ENCODE data around the gene KIAA1217. TPM values are rescaled to one million over a fixed set of nuclear protein-coding genes. Genes with fewer than 3 reads are reported as not detected.

Gene KIAA1217
- total RNA-seq, 1 donor: 0.21 TPM

DNA sequence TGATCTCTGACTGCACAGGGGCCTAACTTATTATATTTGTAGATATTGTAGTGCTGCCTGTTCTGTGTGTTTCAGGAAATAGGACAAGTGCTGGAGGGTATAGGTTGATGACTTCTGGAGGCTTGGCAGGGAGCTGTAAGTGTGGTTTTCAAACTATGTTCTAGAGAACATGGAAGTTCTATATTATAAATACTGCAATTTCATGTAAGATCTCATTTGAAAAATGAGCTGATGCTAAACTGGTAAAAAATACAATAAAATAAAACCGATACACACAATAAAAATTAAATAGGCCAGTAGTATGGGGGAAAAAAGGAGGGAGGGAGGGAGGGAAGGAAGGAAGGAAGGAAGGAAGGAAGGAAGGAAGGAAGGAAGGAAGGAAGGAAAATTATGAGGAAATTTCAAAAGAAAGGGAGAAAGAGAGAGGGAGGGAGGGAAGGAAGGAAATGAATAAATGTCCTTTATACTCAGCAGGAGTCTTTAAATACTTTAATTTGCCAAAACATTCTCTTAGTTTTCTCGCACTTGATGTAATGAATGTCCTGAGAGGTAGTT lies 181.3 kb downstream of the KIAA1217 start:
- H3K9me3 ChIP-seq (ENCODE audit: low read depth, low read length): no peaks in the 10 kb centered on the region

GRCh38 chr10:24390746-24391145 lies 181.8 kb downstream of the KIAA1217 start:
- Histone ChIP-seq H3K9me3 (ENCODE audit: low read depth, low read length) (no peaks in the 10 kb centered on the region), H3K27me3 (ENCODE audit: insufficient read depth, low read length) (no peaks in the 10 kb centered on the region), H3K4me3 (ENCODE audit: low read length) (no peak overlapping the region), H3K4me1 (ENCODE audit: insufficient read depth, low read length) (no peaks in the 10 kb centered on the region)

More for the DNA sequence above, 181.3 kb downstream of the KIAA1217 start:
- H3K4me1 ChIP-seq (ENCODE audit: insufficient read depth, low read length): no peaks in the 10 kb centered on the region
- no peak overlapping the region for H3K4me3 ChIP-seq (ENCODE audit: low read length)
- H3K27me3 ChIP-seq (ENCODE audit: insufficient read depth, low read length): no peaks in the 10 kb centered on the region

DNA sequence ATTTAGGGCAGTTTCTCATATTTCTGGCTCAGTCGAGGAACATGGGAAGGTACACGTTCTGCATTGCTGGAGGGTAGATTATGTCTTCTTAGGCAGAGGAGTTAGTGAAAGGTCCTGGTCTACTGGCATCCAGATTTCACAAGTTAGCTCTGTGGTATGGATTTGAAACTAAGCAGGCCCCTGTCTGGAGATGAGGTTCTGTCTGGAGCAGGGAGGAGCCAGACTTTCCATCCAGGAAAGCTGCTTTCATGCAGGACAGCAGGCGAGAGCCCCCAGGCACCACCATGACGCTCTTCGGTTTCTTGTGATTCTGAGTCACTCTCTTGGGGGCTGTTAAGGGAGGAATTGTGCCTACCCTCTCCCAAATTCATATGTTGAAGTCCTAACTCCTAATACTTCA lies 184.3 kb downstream of the KIAA1217 start:
- Histone ChIP-seq H3K4me3 (ENCODE audit: low read length) (no peak overlapping the region), H3K27me3 (ENCODE audit: insufficient read depth, low read length) (no peaks in the 10 kb centered on the region), H3K9me3 (ENCODE audit: low read depth, low read length) (no peaks in the 10 kb centered on the region), H3K4me1 (ENCODE audit: insufficient read depth, low read length) (no peaks in the 10 kb centered on the region)

DNA sequence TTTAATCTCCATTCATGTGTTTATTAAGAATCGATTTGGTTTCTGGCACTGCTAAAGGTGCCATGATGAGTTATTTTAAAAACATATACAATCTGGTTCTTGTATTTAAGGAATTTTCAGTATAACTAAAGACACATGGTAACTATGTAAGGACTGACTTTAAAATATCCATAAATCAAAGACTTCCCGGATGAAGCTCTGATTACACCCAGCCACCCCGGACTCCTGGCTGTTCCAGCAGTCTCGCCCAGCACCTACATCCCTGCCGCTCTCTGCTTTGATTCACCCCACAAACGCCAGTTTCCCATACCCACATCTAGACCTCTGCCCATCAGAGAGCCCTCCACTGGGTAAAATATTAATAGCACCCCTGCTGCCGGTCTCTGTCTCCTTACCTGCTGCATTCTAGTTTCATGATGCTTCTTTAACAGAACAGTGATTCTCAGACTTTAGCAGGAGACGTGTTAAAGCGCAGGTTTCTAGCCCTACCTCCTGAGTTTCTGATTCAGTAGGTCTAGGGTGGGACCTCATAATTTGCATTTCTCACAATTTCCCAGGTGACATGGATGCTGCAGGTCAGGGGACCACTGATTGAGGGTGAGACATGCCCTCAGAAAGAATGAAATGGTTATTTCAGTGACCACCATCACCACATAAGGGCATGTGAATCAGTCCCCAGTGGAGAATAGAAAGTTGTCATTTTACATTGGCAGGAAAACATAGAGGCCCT lies 185.7 kb downstream of the KIAA1217 start:
- Histone ChIP-seq H3K4me3 (ENCODE audit: low read length) (no peak overlapping the region), H3K4me1 (ENCODE audit: insufficient read depth, low read length) (no peaks in the 10 kb centered on the region), H3K27me3 (ENCODE audit: insufficient read depth, low read length) (no peaks in the 10 kb centered on the region), H3K9me3 (ENCODE audit: low read depth, low read length) (no peaks in the 10 kb centered on the region)

GRCh38 chr10:24396396-24396795 lies 187.5 kb downstream of the KIAA1217 start:
- Histone ChIP-seq H3K27me3 (ENCODE audit: insufficient read depth, low read length) (no peaks in the 10 kb centered on the region), H3K4me1 (ENCODE audit: insufficient read depth, low read length) (no peaks in the 10 kb centered on the region), H3K9me3 (ENCODE audit: low read depth, low read length) (no peaks in the 10 kb centered on the region), H3K4me3 (ENCODE audit: low read length) (no peak overlapping the region)

- H3K4me3 ChIP-seq (ENCODE audit: low read length): no peak overlapping the region
- H3K4me1 ChIP-seq (ENCODE audit: insufficient read depth, low read length): no peaks in the 10 kb centered on the region
- no peaks in the 10 kb centered on the region for H3K27me3 ChIP-seq (ENCODE audit: insufficient read depth, low read length)
- no peaks in the 10 kb centered on the region for H3K9me3 ChIP-seq (ENCODE audit: low read depth, low read length)
Measured at GRCh38 chr10:24397662-24398061, 188.7 kb downstream of the KIAA1217 start.

DNA sequence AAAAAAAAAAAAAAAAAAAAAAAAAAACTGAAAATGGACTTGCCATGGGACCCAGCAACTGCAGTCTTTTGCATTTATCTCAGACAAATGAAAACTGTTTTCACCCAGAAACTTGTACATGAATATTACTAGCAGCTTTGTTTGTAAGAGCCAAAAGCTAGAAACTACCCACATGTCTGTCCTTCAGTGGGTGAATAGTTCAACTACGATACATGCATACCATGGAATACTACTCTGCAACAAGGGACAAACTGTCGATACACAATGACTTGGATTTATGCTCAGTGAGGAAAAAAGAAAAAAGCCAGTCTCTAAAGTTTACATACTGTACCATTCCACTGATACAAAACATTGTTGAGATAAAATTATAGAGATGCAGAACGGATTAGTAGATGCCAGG lies 195.6 kb downstream of the KIAA1217 start:
- no peaks in the 10 kb centered on the region for H3K9me3 ChIP-seq (ENCODE audit: low read depth, low read length)
- H3K4me1 ChIP-seq (ENCODE audit: insufficient read depth, low read length): no peaks in the 10 kb centered on the region
- no peak overlapping the region for H3K4me3 ChIP-seq (ENCODE audit: low read length)
- no peaks in the 10 kb centered on the region for H3K27me3 ChIP-seq (ENCODE audit: insufficient read depth, low read length)

GRCh38 chr10:24405635-24406034 lies 196.7 kb downstream of the KIAA1217 start:
- Histone ChIP-seq H3K4me3 (ENCODE audit: low read length) (no peak overlapping the region), H3K9me3 (ENCODE audit: low read depth, low read length) (no peaks in the 10 kb centered on the region), H3K27me3 (ENCODE audit: insufficient read depth, low read length) (no peaks in the 10 kb centered on the region), H3K4me1 (ENCODE audit: insufficient read depth, low read length) (no peaks in the 10 kb centered on the region)

GRCh38 chr10:24406809-24407483 lies 198.0 kb downstream of the KIAA1217 start:
- Histone ChIP-seq H3K9me3 (ENCODE audit: low read depth, low read length) (no peaks in the 10 kb centered on the region), H3K27me3 (ENCODE audit: insufficient read depth, low read length) (no peaks in the 10 kb centered on the region), H3K4me1 (ENCODE audit: insufficient read depth, low read length) (no peaks in the 10 kb centered on the region), H3K4me3 (ENCODE audit: low read length) (no peak overlapping the region)

GRCh38 chr10:24407928-24408327 lies 199.0 kb downstream of the KIAA1217 start:
- Histone ChIP-seq H3K4me1 (ENCODE audit: insufficient read depth, low read length) (no peaks in the 10 kb centered on the region), H3K9me3 (ENCODE audit: low read depth, low read length) (no peaks in the 10 kb centered on the region), H3K27me3 (ENCODE audit: insufficient read depth, low read length) (no peaks in the 10 kb centered on the region), H3K4me3 (ENCODE audit: low read length) (no peak overlapping the region)

- no peak overlapping the region for H3K4me3 ChIP-seq (ENCODE audit: low read length)
- no peaks in the 10 kb centered on the region for H3K4me1 ChIP-seq (ENCODE audit: insufficient read depth, low read length)
- H3K27me3 ChIP-seq (ENCODE audit: insufficient read depth, low read length): no peaks in the 10 kb centered on the region
- H3K9me3 ChIP-seq (ENCODE audit: low read depth, low read length): no peaks in the 10 kb centered on the region
Measured at GRCh38 chr10:24408365-24408764, 199.4 kb downstream of the KIAA1217 start.

DNA sequence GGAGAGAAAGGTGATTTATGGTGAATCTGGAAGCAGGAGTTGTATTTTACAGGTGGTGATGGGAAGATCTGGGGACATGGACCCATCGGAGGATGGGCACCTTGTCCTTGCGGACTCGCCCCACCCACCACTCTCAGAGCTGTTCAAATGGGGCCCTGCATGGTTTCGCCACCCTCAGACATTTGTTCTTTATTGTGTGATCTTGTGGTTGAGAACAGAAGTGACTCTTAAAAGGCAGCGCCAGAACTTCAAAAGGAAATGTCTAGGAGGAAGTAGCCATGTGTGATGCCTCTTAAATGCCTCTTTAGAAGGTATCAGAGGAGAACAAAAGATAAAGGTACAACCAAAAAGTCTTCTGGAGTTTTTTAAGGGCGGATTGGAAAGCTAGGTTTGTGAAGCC lies 205.7 kb downstream of the KIAA1217 start:
- Histone ChIP-seq H3K4me3 (ENCODE audit: low read length) (no peak overlapping the region), H3K27me3 (ENCODE audit: insufficient read depth, low read length) (no peaks in the 10 kb centered on the region)

DNA sequence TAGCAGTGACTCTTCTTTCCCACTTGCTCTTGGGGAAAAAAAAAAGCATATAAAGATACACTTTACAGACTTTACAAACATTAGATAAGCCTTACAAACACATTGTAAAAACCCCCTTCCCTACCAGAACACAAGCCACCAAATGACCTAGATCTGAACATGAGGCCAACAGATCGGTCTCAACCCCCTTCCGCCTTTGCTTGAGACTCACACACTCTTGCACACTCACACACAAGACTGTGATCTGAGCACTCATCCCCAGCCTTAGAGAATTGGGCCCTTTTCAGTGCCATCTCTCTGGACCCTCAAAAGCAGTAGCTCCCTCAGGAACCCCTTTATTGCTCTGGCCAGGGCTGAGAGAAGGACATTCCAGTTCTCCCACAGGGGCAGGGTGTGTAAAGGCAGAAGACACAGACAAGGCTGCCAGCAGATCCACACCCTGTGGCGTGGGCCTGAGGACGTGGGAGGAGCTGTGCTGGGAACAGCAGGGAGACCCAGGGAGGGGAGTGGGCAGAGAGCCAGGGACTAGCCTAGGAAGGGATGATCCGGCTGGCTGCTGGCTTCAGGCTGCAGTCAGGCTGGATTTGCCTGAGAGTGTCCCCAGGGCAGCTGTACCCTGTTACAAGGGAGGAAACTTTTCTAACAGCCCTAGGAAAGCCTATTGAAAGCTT lies 206.7 kb downstream of the KIAA1217 start:
- Histone ChIP-seq H3K9me3 (ENCODE audit: low read depth, low read length) (no peaks in the 10 kb centered on the region), H3K27me3 (ENCODE audit: insufficient read depth, low read length) (no peaks in the 10 kb centered on the region), H3K4me1 (ENCODE audit: insufficient read depth, low read length) (no peaks in the 10 kb centered on the region), H3K4me3 (ENCODE audit: low read length) (no peak overlapping the region)

More for the DNA sequence above, 205.7 kb downstream of the KIAA1217 start:
- no peaks in the 10 kb centered on the region for H3K4me1 ChIP-seq (ENCODE audit: insufficient read depth, low read length)
- no peaks in the 10 kb centered on the region for H3K9me3 ChIP-seq (ENCODE audit: low read depth, low read length)

DNA sequence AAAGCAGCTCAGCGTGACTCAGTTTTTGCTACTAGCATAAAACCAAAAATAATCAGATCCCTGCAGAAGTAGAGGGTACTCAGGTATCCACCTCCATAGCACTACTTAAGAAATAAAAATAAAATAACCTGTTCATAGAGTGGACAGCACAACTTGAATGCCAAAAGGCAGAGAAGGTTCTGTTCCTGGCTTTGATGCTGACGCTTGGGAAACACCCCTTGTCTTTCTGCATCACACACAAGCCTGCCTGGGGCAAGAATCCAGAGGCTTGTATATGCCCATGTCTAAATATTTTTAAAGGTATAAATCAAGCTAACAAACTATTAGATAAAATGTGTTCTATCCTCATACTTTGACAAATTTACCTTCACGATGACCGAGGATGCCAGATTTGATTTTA lies 207.3 kb downstream of the KIAA1217 start:
- Histone ChIP-seq H3K27me3 (ENCODE audit: insufficient read depth, low read length) (no peaks in the 10 kb centered on the region), H3K4me1 (ENCODE audit: insufficient read depth, low read length) (no peaks in the 10 kb centered on the region), H3K9me3 (ENCODE audit: low read depth, low read length) (no peaks in the 10 kb centered on the region), H3K4me3 (ENCODE audit: low read length) (no peak overlapping the region)

DNA sequence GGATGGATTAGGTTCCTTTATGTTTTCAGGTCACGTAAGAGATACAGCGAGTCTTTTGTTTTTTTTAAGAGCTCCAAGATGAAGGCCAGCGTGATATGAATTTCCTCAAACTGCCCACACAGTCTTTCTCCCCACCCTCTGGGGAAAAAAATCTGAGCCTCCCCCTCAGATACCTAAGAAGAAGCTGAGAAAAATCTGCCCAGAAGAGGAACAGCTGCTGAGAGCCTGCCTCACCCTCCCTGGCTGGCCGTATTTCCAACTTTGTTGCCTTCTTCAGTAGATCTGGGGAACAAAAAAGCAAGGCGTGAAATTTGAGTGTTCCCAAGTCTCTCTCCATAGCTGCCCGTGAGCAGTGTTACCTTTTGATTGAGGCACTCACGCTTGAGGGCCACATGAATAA lies 208.1 kb downstream of the KIAA1217 start:
- H3K9me3 ChIP-seq (ENCODE audit: low read depth, low read length): no peaks in the 10 kb centered on the region
- no peak overlapping the region for H3K4me3 ChIP-seq (ENCODE audit: low read length)
- H3K27me3 ChIP-seq (ENCODE audit: insufficient read depth, low read length): no peaks in the 10 kb centered on the region
- no peaks in the 10 kb centered on the region for H3K4me1 ChIP-seq (ENCODE audit: insufficient read depth, low read length)

Measured in mononuclear cell (primary cell).